K562 (cell line): ENCODE measurements around the gene SCFD1. TPM values are rescaled to one million over a fixed set of nuclear protein-coding genes. Genes with fewer than 3 reads are reported as not detected.

Experiments
- ATAC-seq: fragments of 200-7000 bp; cut with Tn5 transposase; 3 replicates; pipeline ENCODE4 v1.9.1; 2020; ENCODE audit warnings: moderate library complexity
- BruUV-seq: library from RNA; stranded (reverse); fragments of 400-500 nt; replicated peaks from 2 replicates; lab custom pipeline; 2021; lab: Mats Ljungman, UMichigan
- CTCF ChIA-PET: fragments of 300-600 bp; formaldehyde crosslinking; extraction: SDS; loops from one replicate; lab custom pipeline; 2021; ENCODE audit warnings: low intra/inter-chr PET ratio; lab: Yijun Ruan, JAX
- POLR2A ChIA-PET: fragments of 300-600, 350-650 bp; sonication (Branson Sonifier 250); formaldehyde crosslinking; extraction: SDS; loops from one replicate; lab custom pipeline; 2021; ENCODE audit warnings: antibody characterized with exemption, inconsistent platforms; lab: Yijun Ruan, JAX
- DNase-seq, 4 experiments: peaks; one replicate each; pipeline versions ENCODE4 v3.0.0 to v3.0.0-alpha.2; 2011 to 2018; ENCODE audit warnings: low spot score in 3 of 4, mixed read lengths in 3 of 4; ENCODE audit errors: extremely low read depth in 1 of 4
- FAIRE-seq: peaks from 2 replicates; lab custom pipeline; 2011; peaks lifted over from hg19 to GRCh38; lab: Jason Lieb, UNC
- H2AFZ ChIP-seq: 2 replicates; pipeline ENCODE4 v1.6.0; 2011; ENCODE audit warnings: low read depth, low read length, control low read depth, inconsistent platforms
- H3K27ac ChIP-seq: fragments of 200-600 bp; 3 replicates; pipeline ENCODE4 v1.8.0; 2011; ENCODE audit warnings: low read depth, mild to moderate bottlenecking, control low read depth, inconsistent platforms, low read length, moderate library complexity, mixed read lengths; ENCODE audit errors: extremely low read depth
- H3K27me3 ChIP-seq, 2 experiments: fragments of 300-600 bp in 1 of 2; 2 replicates in 1 of 2; 3 replicates in 1 of 2; pipeline versions ENCODE4 v1.6.0 to v1.8.0; 2011; ENCODE audit warnings: inconsistent platforms in 2 of 2, low read length in 2 of 2, mild to moderate bottlenecking in 1 of 2, mixed read lengths in 1 of 2, moderate library complexity in 1 of 2; ENCODE audit not compliant: control insufficient read depth in 2 of 2, insufficient read depth in 2 of 2
- H3K36me3 ChIP-seq: fragments of 300-600 bp; 3 replicates; pipeline ENCODE4 v1.8.0; 2011; ENCODE audit warnings: mild to moderate bottlenecking, low read length, inconsistent platforms; ENCODE audit not compliant: control insufficient read depth, insufficient read depth
- H3K4me1 ChIP-seq, 2 experiments: fragments of 200-600 bp in 1 of 2; replicated peaks in 1 of 2; 2 replicates in 1 of 2; 3 replicates in 1 of 2; pipeline versions ENCODE4 v1.5.1 to v1.8.0; 2011; ENCODE audit warnings: inconsistent platforms in 2 of 2, low read length in 2 of 2, mild to moderate bottlenecking in 1 of 2, mixed read lengths in 1 of 2, moderate library complexity in 1 of 2; ENCODE audit not compliant: control insufficient read depth in 2 of 2, insufficient read depth in 2 of 2
- H3K4me2 ChIP-seq: 2 replicates; pipeline ENCODE4 v1.6.1; 2011; ENCODE audit warnings: low read length, control low read depth, inconsistent platforms, mixed read lengths; ENCODE audit not compliant: insufficient read depth
- H3K4me3 ChIP-seq: fragments of 200-600 bp; sonication (generic), shearing (Covaris generic); 2 replicates; pipeline ENCODE4 v1.5.1; 2016; ENCODE audit warnings: control low read depth, inconsistent platforms
- H3K79me2 ChIP-seq: fragments of 200-600 bp; 3 replicates; pipeline ENCODE4 v1.8.0; 2011; ENCODE audit warnings: low read length, inconsistent platforms; ENCODE audit not compliant: control insufficient read depth, insufficient read depth
- H3K9ac ChIP-seq, 2 experiments: 2 replicates each; pipeline versions ENCODE4 v1.6.0 to v1.6.1; 2011; ENCODE audit warnings: low read depth in 2 of 2, low read length in 2 of 2, control low read depth in 1 of 2, inconsistent platforms in 1 of 2, mild to moderate bottlenecking in 1 of 2, mixed read lengths in 1 of 2; ENCODE audit not compliant: insufficient read depth in 1 of 2
- H3K9me1 ChIP-seq: one replicate; pipeline ENCODE4 v1.6.0; 2011; ENCODE audit warnings: inconsistent platforms, mild to moderate bottlenecking, low read length, moderate library complexity; ENCODE audit not compliant: control insufficient read depth, insufficient read depth
- H3K9me3 ChIP-seq: replicated peaks from 2 replicates; pipeline ENCODE4 v1.5.1; 2011; ENCODE audit warnings: low read depth, low read length, inconsistent platforms; ENCODE audit not compliant: control insufficient read depth, insufficient read depth
- H4K20me1 ChIP-seq: replicated peaks from 2 replicates; pipeline ENCODE4 v1.6.1; 2011; ENCODE audit warnings: low read length, inconsistent platforms, mixed read lengths; ENCODE audit not compliant: control insufficient read depth, insufficient read depth
- CBFB ChIP-seq: sonication (generic); formaldehyde crosslinking; IDR thresholded peaks from 2 replicates; pipeline ENCODE4 v1.4.0; 2020; ENCODE audit warnings: mild to moderate bottlenecking, missing genetic modification reagents
- CC2D1A ChIP-seq: fragments of 450-650 bp; IDR thresholded peaks from 2 replicates; pipeline ENCODE4 v1.6.1; 2017; ENCODE audit warnings: mild to moderate bottlenecking
- ELF2 ChIP-seq: fragments of 250-450 bp; sonication (Bioruptor Pico); IDR thresholded peaks from 2 replicates; pipeline ENCODE4 v1.5.0; 2021; ENCODE audit warnings: mild to moderate bottlenecking
- KAT2B ChIP-seq: IDR thresholded peaks from one replicate; pipeline ENCODE4 v1.6.1; 2012; ENCODE audit warnings: low read depth, mild to moderate bottlenecking, control low read depth, inconsistent platforms, low read length, moderate library complexity
- NR3C1 ChIP-seq: sonication (generic); formaldehyde crosslinking; IDR thresholded peaks from 2 replicates; pipeline ENCODE4 v1.8.1; 2022; ENCODE audit warnings: missing genetic modification reagents
- RAD51 ChIP-seq: fragments of 450-650 bp; IDR thresholded peaks from 2 replicates; pipeline ENCODE4 v1.7.1; 2016; ENCODE audit warnings: low read depth, mild to moderate bottlenecking, borderline replicate concordance
- RUNX1 ChIP-seq: sonication (generic); IDR thresholded peaks from 2 replicates; pipeline ENCODE4 v1.6.1; 2016; ENCODE audit warnings: antibody characterized with exemption, low read depth
- SUPT5H ChIP-seq: fragments of 450-650 bp; IDR thresholded peaks from 2 replicates; pipeline ENCODE4 v1.6.1; 2016
- TCFL5 ChIP-seq: fragments of 250-450 bp; sonication (Bioruptor Pico); conservative IDR thresholded peaks from 2 replicates; pipeline ENCODE4 v1.6.1; 2021; ENCODE audit warnings: mild to moderate bottlenecking, moderate library complexity, matching md5 sums
- TEAD4 ChIP-seq, 2 experiments: sonication (generic) in 1 of 2; formaldehyde crosslinking in 1 of 2; IDR thresholded peaks; 2 replicates each; pipeline versions ENCODE4 v1.6.1 to v1.8.0; 2012 to 2022; ENCODE audit warnings: borderline replicate concordance in 1 of 2, inconsistent platforms in 1 of 2, low read length in 1 of 2, mild to moderate bottlenecking in 1 of 2, missing genetic modification reagents in 1 of 2
- TFAM ChIP-seq: fragments of 250-450 bp; sonication (Bioruptor Pico); conservative IDR thresholded peaks from 2 replicates; pipeline ENCODE4 v1.5.0; 2021; ENCODE audit warnings: mild to moderate bottlenecking, moderate library complexity
- ZBTB43 ChIP-seq: sonication (generic); formaldehyde crosslinking; IDR thresholded peaks from 2 replicates; pipeline ENCODE4 v1.8.0; 2023; ENCODE audit warnings: mild to moderate bottlenecking, missing genetic modification reagents
- WGBS: fragments of 100-300 bp; shearing (Covaris generic); methylation state at CpG from one replicate; pipeline ENCODE4 v1.1.6; 2016; ENCODE audit warnings: low coverage, mixed read lengths; ENCODE audit not compliant: insufficient coverage; ENCODE audit errors: missing lambda C conversion rate; 5-methylcytosine and 5-hydroxymethylcytosine counted together
- in situ Hi-C: fragments of 300-500 bp; cut with MboI; formaldehyde crosslinking; loops from 4 replicates; pipeline ENCODE4 v1.15.0; 2018; ENCODE audit warnings: inconsistent platforms, mixed read lengths
- intact Hi-C: fragments of 100-400 bp; cut with micrococcal nuclease; formaldehyde crosslinking; loops from 2 replicates; pipeline ENCODE4 v1.14.2; 2022
- polyA plus RNA-seq, 8 experiments: library from polyadenylated mRNA; depleted of rRNA in 4 of 8; stranded (reverse) in 5 of 8; unstranded in 3 of 8; fragments of >200 nt; fragmentation: Nextera tagmentation in 2 of 8; fragmentation: Illumina TruSeq in 1 of 8; extraction: Ambion mirVana in 2 of 8; extraction: Trizol in 1 of 8; gene quantifications; 2 replicates each; pipeline versions ENCODE4 v1.2.1 to v1.2.3, GENCODE V29; 2011 to 2014; ENCODE audit warnings: inconsistent platforms in 1 of 8, missing spikeins in 1 of 8
- total RNA-seq, 7 experiments: library from RNA; depleted of rRNA in 6 of 7; stranded (reverse); fragments of >200 nt in 6 of 7; fragmentation: Illumina TruSeq in 2 of 7; extraction: Trizol in 2 of 7; gene quantifications; 2 replicates each; pipeline versions ENCODE4 v1.2.1 to v1.2.3, GENCODE V29; 2011 to 2021; ENCODE audit warnings: low replicate concordance in 1 of 7
- TF ChIP-seq, protein P1 (sequence below): fragments of 450-650 bp; IDR thresholded peaks from 2 replicates; pipeline ENCODE4 v1.6.1; 2016; ENCODE audit warnings: low read depth, mild to moderate bottlenecking, moderate library complexity
- TF ChIP-seq, protein P2 (sequence below): fragments of 450-650 bp; IDR thresholded peaks from 2 replicates; pipeline ENCODE4 v1.6.1; 2014; ENCODE audit warnings: low read depth, mild to moderate bottlenecking, moderate library complexity, borderline replicate concordance

The SCFD1 gene
- total and polyA plus RNA-seq, 9 of the 15 experiments (the other 6 are each of a cell fraction or from before 2014, with no cell fraction given): 48.9 to 112 (median 75.2) TPM

GRCh38 chr14:30655124-30655523 lies 33.0 kb downstream of the SCFD1 start (continued):
- TF ChIP-seq, protein P1, sequence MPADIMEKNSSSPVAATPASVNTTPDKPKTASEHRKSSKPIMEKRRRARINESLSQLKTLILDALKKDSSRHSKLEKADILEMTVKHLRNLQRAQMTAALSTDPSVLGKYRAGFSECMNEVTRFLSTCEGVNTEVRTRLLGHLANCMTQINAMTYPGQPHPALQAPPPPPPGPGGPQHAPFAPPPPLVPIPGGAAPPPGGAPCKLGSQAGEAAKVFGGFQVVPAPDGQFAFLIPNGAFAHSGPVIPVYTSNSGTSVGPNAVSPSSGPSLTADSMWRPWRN: no peak
- TF ChIP-seq TFAM (CRISPR knock-in tag) (no peak), CBFB (CRISPR knock-in tag) (no peak), NR3C1 (no peak), SUPT5H (no peak), ZBTB43 (CRISPR knock-in tag) (no peak), RUNX1 (no peak)
- TF ChIP-seq, protein P2, sequence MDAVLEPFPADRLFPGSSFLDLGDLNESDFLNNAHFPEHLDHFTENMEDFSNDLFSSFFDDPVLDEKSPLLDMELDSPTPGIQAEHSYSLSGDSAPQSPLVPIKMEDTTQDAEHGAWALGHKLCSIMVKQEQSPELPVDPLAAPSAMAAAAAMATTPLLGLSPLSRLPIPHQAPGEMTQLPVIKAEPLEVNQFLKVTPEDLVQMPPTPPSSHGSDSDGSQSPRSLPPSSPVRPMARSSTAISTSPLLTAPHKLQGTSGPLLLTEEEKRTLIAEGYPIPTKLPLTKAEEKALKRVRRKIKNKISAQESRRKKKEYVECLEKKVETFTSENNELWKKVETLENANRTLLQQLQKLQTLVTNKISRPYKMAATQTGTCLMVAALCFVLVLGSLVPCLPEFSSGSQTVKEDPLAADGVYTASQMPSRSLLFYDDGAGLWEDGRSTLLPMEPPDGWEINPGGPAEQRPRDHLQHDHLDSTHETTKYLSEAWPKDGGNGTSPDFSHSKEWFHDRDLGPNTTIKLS: no peak

- ATAC-seq: no peak
- Histone ChIP-seq H3K4me1 (peaks cover 0 to 3% of the 10 kb centered on the region in 2 experiments; a peak in 1 of 5 replicates), H3K4me2 (no peak overlapping the region), H3K27me3 (no peaks in the 10 kb centered on the region), H3K36me3 (peaks cover 80% of the 10 kb centered on the region), H3K9me3 (no peaks in the 10 kb centered on the region), H4K20me1 (no peaks in the 10 kb centered on the region), H3K9me1 (no peaks in the 10 kb centered on the region), H3K4me3 (no peak overlapping the region), H3K79me2 (no peaks in the 10 kb centered on the region; the same call in 2 of the 3 replicates), H3K9ac (no peak overlapping the region), H3K27ac (no peak overlapping the region), H2AFZ (no peak overlapping the region)
- WGBS: 81% methylated on average over 3 of the region's 3 CpGs
- BruUV-seq: no TSS peak
- in situ Hi-C loops (loop anchor here (25.0 kb wide), 1 partner anchor 707 kb away; no protein-coding TSS in a partner anchor), intact Hi-C loops (loop anchor here (2.0 kb wide), 1 partner anchor 251 kb away; no protein-coding TSS in a partner anchor)
- POLR2A ChIA-PET: no interaction called here
- DNase-seq: no peak
- CTCF ChIA-PET: interaction anchor here (0.6 kb wide), 1 partner anchor 58 kb away, joined by 3 read pairs; no protein-coding TSS in a partner anchor
- FAIRE-seq: no peak
- TF ChIP-seq RAD51: no peak
- TF ChIP-seq ELF2 (CRISPR knock-in tag): no peak
- TF ChIP-seq, protein P1: no peak
- TF ChIP-seq KAT2B: no peak
- TF ChIP-seq CC2D1A: no peak
- TF ChIP-seq TEAD4 (IDR thresholded peaks at IDR 0.05; ENCODE audit: low read length): no peak
- TF ChIP-seq TEAD4 (CRISPR knock-in tag; IDR thresholded peaks at IDR 0.05; ENCODE audit: borderline replicate concordance): no peak
- TF ChIP-seq TCFL5 (CRISPR knock-in tag): no peak
Observed at GRCh38 chr14:30655658-30656057, 33.5 kb downstream of the SCFD1 start.
